Measurements from ENCODE around the gene MTAP.
"Not testable (repeated sequence)": the region's sequence is repeated elsewhere in the genome, so short reads cannot be mapped to it uniquely, and the experiment has no call there.

The MTAP gene

DNA sequence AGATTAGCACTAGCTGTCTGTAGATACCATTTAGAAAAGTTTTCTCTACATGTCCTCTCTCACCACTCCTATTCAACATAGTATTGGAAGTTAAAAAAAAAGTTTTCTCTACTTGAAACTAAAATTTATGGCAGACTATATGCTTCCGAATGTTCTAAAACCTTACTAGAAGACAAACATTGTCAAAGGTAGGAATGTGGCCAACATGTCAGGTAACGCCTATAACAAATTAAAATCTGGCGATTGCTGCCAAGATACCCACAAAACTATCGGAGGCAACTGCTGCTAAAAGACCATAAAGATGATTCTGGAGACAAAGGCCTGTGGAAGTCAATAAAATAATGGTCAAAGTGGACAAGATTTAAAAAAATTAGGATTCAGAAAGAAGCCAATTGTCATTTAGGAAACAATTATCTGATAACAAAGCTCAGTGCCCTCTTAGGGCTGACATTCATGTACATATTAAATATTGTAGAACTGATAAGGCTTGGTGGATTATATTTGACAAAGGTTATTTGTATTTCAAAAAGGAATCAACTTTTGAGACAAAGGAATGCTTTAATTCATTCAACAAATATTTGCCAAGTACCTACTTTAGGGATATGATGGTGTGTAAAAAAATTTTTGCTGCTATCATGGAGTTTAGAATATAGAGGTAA, 139.0 kb downstream of the MTAP start:
- no peak overlapping the region for H3K4me3 ChIP-seq (ENCODE audit: low read depth, low read length)
- TF ChIP-seq CTCF (IDR thresholded peaks at IDR 0.05; ENCODE audit: borderline replicate concordance, insufficient read depth, low read depth, low read length): no peak

GRCh38 chr9:21943464-21943863, 141.0 kb downstream of the MTAP start:
- H3K4me3 ChIP-seq (ENCODE audit: low read depth, low read length): no peak overlapping the region
- no peak for TF ChIP-seq CTCF (IDR thresholded peaks at IDR 0.05; ENCODE audit: borderline replicate concordance, insufficient read depth, low read depth, low read length)

GRCh38 chr9:21945606-21946005, 143.2 kb downstream of the MTAP start:
- no peak for TF ChIP-seq CTCF (IDR thresholded peaks at IDR 0.05; ENCODE audit: borderline replicate concordance, insufficient read depth, low read depth, low read length)
- no peak overlapping the region for H3K4me3 ChIP-seq (ENCODE audit: low read depth, low read length)

DNA sequence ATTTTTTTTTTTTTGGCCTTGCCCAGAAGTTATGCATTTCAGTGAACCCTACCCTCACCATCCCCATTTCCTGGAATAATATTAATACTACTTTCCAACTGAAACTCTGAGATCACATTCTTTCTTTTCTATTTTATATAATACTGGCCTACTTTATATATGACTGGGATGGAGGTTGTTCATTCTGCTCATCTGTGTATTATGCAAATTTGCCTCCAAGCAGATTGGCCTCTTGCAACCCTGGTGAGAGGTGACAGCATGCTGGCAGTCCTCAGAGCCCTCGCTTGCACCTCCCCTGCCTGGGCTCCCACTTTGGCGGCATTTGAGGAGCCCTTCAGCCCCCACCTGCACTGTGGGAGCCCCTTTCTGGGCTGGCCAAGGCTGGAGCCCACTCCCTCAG, 156.4 kb downstream of the MTAP start:
- H3K4me3 ChIP-seq (ENCODE audit: low read depth, low read length): no peak overlapping the region
- TF ChIP-seq CTCF (IDR thresholded peaks at IDR 0.05; ENCODE audit: borderline replicate concordance, insufficient read depth, low read depth, low read length): no peak

DNA sequence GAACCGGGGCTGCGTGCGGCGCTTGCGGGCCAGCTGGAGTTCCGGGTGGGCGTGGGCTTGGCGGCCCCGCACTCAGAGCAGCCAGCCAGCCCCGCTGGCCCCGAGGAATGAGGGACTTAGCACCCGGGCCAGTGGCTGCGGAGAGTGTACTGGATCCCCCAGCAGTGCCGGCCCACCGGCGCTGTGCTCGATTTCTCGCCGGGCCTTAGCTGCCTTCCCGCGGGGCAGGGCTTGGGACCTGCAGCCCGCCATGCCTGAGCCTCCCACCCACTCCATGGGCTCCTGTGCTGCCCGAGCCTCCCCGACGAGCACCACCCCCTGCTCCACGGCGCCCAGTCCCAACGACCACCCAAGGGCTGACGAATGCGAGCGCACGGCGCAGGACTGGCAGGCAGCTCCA, 156.8 kb downstream of the MTAP start:
- H3K4me3 ChIP-seq (ENCODE audit: low read depth, low read length): not testable (repeated sequence)

- no peak overlapping the region for H3K4me3 ChIP-seq (ENCODE audit: low read depth, low read length)
- TF ChIP-seq CTCF (IDR thresholded peaks at IDR 0.05; ENCODE audit: borderline replicate concordance, insufficient read depth, low read depth, low read length): no peak
These were observed 159.1 kb downstream of the MTAP start for GRCh38 chr9:21961569-21961968.

- no peak for TF ChIP-seq CTCF (IDR thresholded peaks at IDR 0.05; ENCODE audit: borderline replicate concordance, insufficient read depth, low read depth, low read length)
- H3K4me3 ChIP-seq (ENCODE audit: low read depth, low read length): peak overlapping the region; percentile 24
These were observed 162.5 kb downstream of the MTAP start for GRCh38 chr9:21964925-21965385.
